ENCODE results near the gene CLCA2.

The CLCA2 gene

GRCh38 chr1:86505564-86505902, 81.6 kb downstream of the CLCA2 start:
- no peak for DNase-seq (ENCODE audit: low read depth)
- TF ChIP-seq POLR2A (IDR thresholded peaks at IDR 0.05; ENCODE audit: extremely low read depth, insufficient read length) (no peak), MYC (IDR thresholded peaks at IDR 0.05; ENCODE audit: low read depth, low read length) (no peak), MAX (IDR thresholded peaks at IDR 0.05; ENCODE audit: low read depth, low read length) (no peak), CTCF (IDR thresholded peaks at IDR 0.05; ENCODE audit: low read depth, low read length) (no peak)
- H3K4me3 ChIP-seq (ENCODE audit: low read depth, low read length), result no peak overlapping the region

Measured in NB4 (cell line).